Epithelial cell of proximal tubule (primary cell): Measurements from ENCODE around the gene ING5. TPM values are rescaled to one million over a fixed set of nuclear protein-coding genes. Genes with fewer than 3 reads are reported as not detected.
"Not testable (repeated sequence)": the region's sequence is repeated elsewhere in the genome, so short reads cannot be mapped to it uniquely, and the experiment has no call there.

ENCODE experiments used
- DNase-seq: peaks from one replicate; pipeline ENCODE4 v3.0.0-alpha.2; 2011; ENCODE audit warnings: low read depth
- H3K4me3 ChIP-seq: 2 replicates; pipeline ENCODE4 v1.5.1; 2011; ENCODE audit warnings: low read depth, mild to moderate bottlenecking, low read length
- CTCF ChIP-seq: conservative IDR thresholded peaks from 2 replicates; pipeline ENCODE4 v1.5.1; 2012; ENCODE audit warnings: low read depth, mild to moderate bottlenecking, low read length
- total RNA-seq: library from RNA; depleted of rRNA; stranded (reverse); fragments of >200 nt; gene quantifications from 2 replicates; pipeline ENCODE4 v1.2.3, GENCODE V29; 2015

ING5 gene
- total RNA-seq, 1 donor from 2014 or later = 10.4 TPM

- no peak for TF ChIP-seq CTCF
- no peak overlapping the region for H3K4me3 ChIP-seq
- no peak for DNase-seq
These were observed 37.3 kb downstream of the ING5 start for GRCh38 chr2:241739177-241739576.

GRCh38 chr2:241739651-241740050 is 37.8 kb downstream of the ING5 start:
- no peak for DNase-seq
- no peak for TF ChIP-seq CTCF
- H3K4me3 ChIP-seq = no peak overlapping the region

- TF ChIP-seq CTCF = no peak
- DNase-seq = no peak
- no peak overlapping the region for H3K4me3 ChIP-seq
These were observed 39.2 kb downstream of the ING5 start for GRCh38 chr2:241741016-241741415.

- H3K4me3 ChIP-seq = no peak overlapping the region
- no peak for TF ChIP-seq CTCF
- no peak for DNase-seq
These were observed 40.6 kb downstream of the ING5 start for GRCh38 chr2:241742320-241742939.

GRCh38 chr2:241743008-241743407 is 41.2 kb downstream of the ING5 start:
- not testable (repeated sequence) for DNase-seq, H3K4me3 ChIP-seq

GRCh38 chr2:241743620-241744019 is 41.8 kb downstream of the ING5 start:
- DNase-seq = no peak
- no peak overlapping the region for H3K4me3 ChIP-seq
- no peak for TF ChIP-seq CTCF

GRCh38 chr2:241744028-241744754 is 42.4 kb downstream of the ING5 start:
- no peak for TF ChIP-seq CTCF
- no peak for DNase-seq
- no peak overlapping the region for H3K4me3 ChIP-seq
